CD14-positive monocyte (primary cell): ENCODE measurements around the gene GABBR2. TPM values are rescaled to one million over a fixed set of nuclear protein-coding genes. Genes with fewer than 3 reads are reported as not detected.

ENCODE experiments used
- DNase-seq, 3 donors: peaks; one replicate each; pipeline ENCODE4 v3.0.0-alpha.2; 2011 to 2022
- H2AFZ ChIP-seq: 2 replicates; pipeline ENCODE4 v1.6.0; 2012; ENCODE audit warnings: mild to moderate bottlenecking, low read depth, low read length, inconsistent platforms; ENCODE audit not compliant: insufficient read depth, poor library complexity, severe bottlenecking
- H3K27ac ChIP-seq, 2 donors: 1 replicate in 1 of 2; 2 replicates in 1 of 2; pipeline ENCODE4 v1.5.1; 2012 to 2013; ENCODE audit warnings: low read length in 2 of 2, control low read depth in 1 of 2, inconsistent platforms in 1 of 2, low read depth in 1 of 2, mild to moderate bottlenecking in 1 of 2
- H3K27me3 ChIP-seq, 2 donors: one replicate each; pipeline versions ENCODE4 v1.6.0 to v1.6.1; 2011 to 2013; ENCODE audit warnings: low read length in 2 of 2; ENCODE audit not compliant: control insufficient read depth in 2 of 2, insufficient read depth in 2 of 2
- H3K36me3 ChIP-seq, 2 donors: replicated peaks in 1 of 2; 1 replicate in 1 of 2; 2 replicates in 1 of 2; pipeline versions ENCODE4 v1.5.1 to v1.6.1; 2012 to 2013; ENCODE audit warnings: low read length in 2 of 2, control low read depth in 1 of 2, inconsistent platforms in 1 of 2, mild to moderate bottlenecking in 1 of 2; ENCODE audit not compliant: insufficient read depth in 2 of 2, control insufficient read depth in 1 of 2
- H3K4me1 ChIP-seq, 2 donors: 1 replicate in 1 of 2; 2 replicates in 1 of 2; pipeline versions ENCODE4 v1.5.1 to v1.6.1; 2012 to 2013; ENCODE audit warnings: low read length in 2 of 2, control low read depth in 1 of 2, inconsistent platforms in 1 of 2, mild to moderate bottlenecking in 1 of 2, moderate library complexity in 1 of 2; ENCODE audit not compliant: insufficient read depth in 2 of 2, control insufficient read depth in 1 of 2
- H3K4me2 ChIP-seq: replicated peaks from 2 replicates; pipeline ENCODE3; 2012; ENCODE audit warnings: low read length, moderate library complexity, mild to moderate bottlenecking; ENCODE audit not compliant: poor library complexity, severe bottlenecking; ENCODE audit errors: extremely low read depth
- H3K4me3 ChIP-seq, 3 experiments: fragments of 200-600 bp in 1 of 3; sonication (generic) in 1 of 3; replicated peaks in 1 of 3; 1 replicate in 2 of 3; 2 replicates in 1 of 3; pipeline ENCODE4 v1.5.1; 2011 to 2013; ENCODE audit warnings: low read length in 3 of 3, mild to moderate bottlenecking in 3 of 3, control low read depth in 2 of 3, low read depth in 2 of 3, inconsistent platforms in 1 of 3, moderate library complexity in 1 of 3
- H3K79me2 ChIP-seq: 2 replicates; pipeline ENCODE4 v1.6.0; 2012; ENCODE audit warnings: mild to moderate bottlenecking, control low read depth, inconsistent platforms, low read length, moderate library complexity; ENCODE audit not compliant: insufficient read depth
- H3K9ac ChIP-seq: 2 replicates; pipeline ENCODE4 v1.6.0; 2017; ENCODE audit warnings: low read length, mild to moderate bottlenecking; ENCODE audit not compliant: insufficient read depth, poor library complexity, severe bottlenecking
- H3K9me3 ChIP-seq, 2 donors: replicated peaks in 1 of 2; 1 replicate in 1 of 2; 2 replicates in 1 of 2; pipeline versions ENCODE4 v1.5.1 to v1.6.1; 2012 to 2013; ENCODE audit warnings: low read length in 2 of 2, control low read depth in 1 of 2; ENCODE audit not compliant: control insufficient read depth in 1 of 2, insufficient read depth in 1 of 2
- H4K20me1 ChIP-seq: 2 replicates; pipeline ENCODE4 v1.6.0; 2012; ENCODE audit warnings: mild to moderate bottlenecking, low read length, control low read depth, moderate library complexity; ENCODE audit not compliant: insufficient read depth
- H3K27ac Mint-ChIP-seq, 7 donors: one replicate each; pipeline ENCODE4 v1.8.0; 2020; ENCODE audit warnings: mild to moderate bottlenecking in 7 of 7, mixed read lengths in 7 of 7, moderate library complexity in 6 of 7, inconsistent platforms in 2 of 7
- H3K27me3 Mint-ChIP-seq, 3 donors: one replicate each; pipeline ENCODE4 v1.8.0; 2021 to 2022; ENCODE audit warnings: low read depth in 3 of 3, mild to moderate bottlenecking in 3 of 3, mixed read lengths in 3 of 3, moderate library complexity in 3 of 3, inconsistent platforms in 1 of 3
- H3K36me3 Mint-ChIP-seq, 2 donors: one replicate each; pipeline ENCODE4 v1.8.0; 2020; ENCODE audit warnings: mixed read lengths in 2 of 2, inconsistent platforms in 1 of 2, mild to moderate bottlenecking in 1 of 2
- H3K4me1 Mint-ChIP-seq: one replicate; pipeline ENCODE4 v1.8.0; 2020; ENCODE audit warnings: mild to moderate bottlenecking, mixed read lengths
- H3K4me3 Mint-ChIP-seq, 2 donors: one replicate each; pipeline ENCODE4 v1.8.0; 2020; ENCODE audit warnings: mild to moderate bottlenecking in 2 of 2, mixed read lengths in 2 of 2, moderate library complexity in 1 of 2
- H3K9me3 Mint-ChIP-seq, 7 donors: one replicate each; pipeline ENCODE4 v1.8.0; 2020 to 2022; ENCODE audit warnings: mixed read lengths in 7 of 7, mild to moderate bottlenecking in 6 of 7, moderate library complexity in 6 of 7, inconsistent platforms in 2 of 7
- CTCF ChIP-seq: fragments of 200-600 bp; IDR thresholded peaks from one replicate; pipeline ENCODE4 v1.8.0; 2022; ENCODE audit warnings: antibody characterized with exemption, mild to moderate bottlenecking
- WGBS: methylation state at CpG from one replicate; pipeline ENCODE4 v1.1.5; 2013; ENCODE audit warnings: missing lambda C conversion rate; ENCODE audit not compliant: insufficient coverage; 5-methylcytosine and 5-hydroxymethylcytosine counted together
- intact Hi-C, 2 donors: fragments of 100-400 bp; cut with micrococcal nuclease; formaldehyde crosslinking; loops; one replicate each; pipeline versions ENCODE4 v1.15.0 to v1.15.1; 2023
- polyA plus RNA-seq, 3 donors: library from polyadenylated mRNA; depleted of rRNA in 1 of 3; unstranded in 2 of 3; stranded (reverse) in 1 of 3; fragments of 300-500 nt in 2 of 3; fragments of >200 nt in 1 of 3; fragmentation: Illumina TruSeq in 2 of 3; gene quantifications; 1 replicate in 2 of 3; 2 replicates in 1 of 3; pipeline ENCODE4 v1.2.3, GENCODE V29; 2012 to 2021

GABBR2 gene
- polyA plus RNA-seq, 3 donors, result not detected

GRCh38 chr9:98416294-98417248, 292.2 kb downstream of the GABBR2 start:
- Histone ChIP-seq H3K4me1 (no peaks in the 10 kb centered on the region), H3K36me3 (no peaks in the 10 kb centered on the region), H3K9ac (no peak overlapping the region), H2AFZ (no peak overlapping the region), H3K79me2 (no peaks in the 10 kb centered on the region), H3K27me3 (no peaks in the 10 kb centered on the region), H3K4me3 (no peak overlapping the region), H3K4me2 (no peak overlapping the region), H3K9me3 (no peaks in the 10 kb centered on the region), H4K20me1 (no peaks in the 10 kb centered on the region), H3K27ac (no peak overlapping the region)
- Mint-ChIP-seq H3K4me3 (no peak overlapping the region), H3K9me3 (peaks cover 0 to 8% (median 2%) of the 10 kb centered on the region in 7 donors), H3K27me3 (peaks cover 10 to 11% (median 10%) of the 10 kb centered on the region in 3 donors), H3K27ac (peak overlapping the region in 1 of 7 donors; percentile 4), H3K4me1 (no peaks in the 10 kb centered on the region), H3K36me3 (no peaks in the 10 kb centered on the region)
- intact Hi-C loops, result no loop called here
- TF ChIP-seq CTCF, result no peak
- WGBS, result 64% methylated on average over 5 of the region's 10 CpGs
- no peak for DNase-seq

- H3K9me3 Mint-ChIP-seq, result peaks cover 0 to 8% (median 2%) of the 10 kb centered on the region in 7 donors
- TF ChIP-seq CTCF, result no peak
- Histone ChIP-seq H3K27me3 (no peaks in the 10 kb centered on the region), H3K27ac (no peak overlapping the region), H3K4me2 (no peak overlapping the region), H3K36me3 (no peaks in the 10 kb centered on the region), H3K4me1 (no peaks in the 10 kb centered on the region), H3K9me3 (no peaks in the 10 kb centered on the region), H3K4me3 (no peak overlapping the region), H3K79me2 (no peaks in the 10 kb centered on the region), H2AFZ (no peak overlapping the region), H3K9ac (no peak overlapping the region), H4K20me1 (no peaks in the 10 kb centered on the region)
- no peak for DNase-seq
- no peak overlapping the region for H3K27ac Mint-ChIP-seq
- no peaks in the 10 kb centered on the region for H3K4me1 Mint-ChIP-seq
- H3K4me3 Mint-ChIP-seq, result no peak overlapping the region
- 83% methylated on average over 2 of the region's 4 CpGs for WGBS
- intact Hi-C loops, result no loop called here
- peaks cover 9 to 11% (median 10%) of the 10 kb centered on the region in 3 donors for H3K27me3 Mint-ChIP-seq
- H3K36me3 Mint-ChIP-seq, result no peaks in the 10 kb centered on the region
Measured at GRCh38 chr9:98415782-98416181, 293.0 kb downstream of the GABBR2 start.
